GM12892 (cell line): ENCODE measurements around the gene CLCN4.

Experiments
- POLR2AphosphoS5 ChIP-seq: IDR thresholded peaks from 2 replicates; pipeline ENCODE4 v1.6.1; 2011; ENCODE audit warnings: low read depth, low read length, control low read depth
- TAF1 ChIP-seq: IDR thresholded peaks from 2 replicates; pipeline ENCODE4 v1.6.1; 2011; ENCODE audit warnings: low read depth, mild to moderate bottlenecking, control low read depth, low read length, borderline replicate concordance

- TF ChIP-seq TAF1 (no peak), POLR2AphosphoS5 (no peak)
These were observed 29.6 kb downstream of the CLCN4 start for GRCh38 chrX:10186355-10186754.
